Cardiac muscle cell (in vitro differentiated cells and primary cell): ENCODE data around the gene LPP. TPM values are rescaled to one million over a fixed set of nuclear protein-coding genes. Genes with fewer than 3 reads are reported as not detected.

ENCODE experiments used
- DNase-seq, 2 donors: peaks; one replicate each; pipeline versions ENCODE4 v3.0.0 to v3.0.0-alpha.2; 2010 to 2017; ENCODE audit warnings: low read depth in 1 of 2, low spot score in 1 of 2
- H3K27ac ChIP-seq: fragments of 200-600 bp; sonication (generic); 2 replicates; pipeline ENCODE4 v1.5.1; 2016
- H3K27me3 ChIP-seq: fragments of 200-600 bp; sonication (generic); 2 replicates; pipeline ENCODE4 v1.6.0; 2016; ENCODE audit warnings: control low read depth
- H3K36me3 ChIP-seq: fragments of 200-600 bp; sonication (generic); 2 replicates; pipeline ENCODE4 v1.5.1; 2016; ENCODE audit warnings: control low read depth
- H3K4me1 ChIP-seq: fragments of 200-600 bp; sonication (generic); 2 replicates; pipeline ENCODE4 v1.8.1; 2017; ENCODE audit warnings: low read depth, mild to moderate bottlenecking, mixed run types
- H3K4me3 ChIP-seq: fragments of 200-600 bp; sonication (generic); 2 replicates; pipeline ENCODE4 v1.5.1; 2016; ENCODE audit warnings: mild to moderate bottlenecking
- H3K9me3 ChIP-seq: fragments of 200-600 bp; sonication (generic); 2 replicates; pipeline ENCODE4 v1.5.1; 2017; ENCODE audit warnings: low read depth, mild to moderate bottlenecking, control low read depth
- polyA plus RNA-seq: library from polyadenylated mRNA; unstranded; fragments of >200 nt; fragmentation: Nextera tagmentation; extraction: Ambion mirVana; gene quantifications from 2 replicates; pipeline ENCODE4 v1.2.1, GENCODE V29; 2016
- total RNA-seq: library from RNA; depleted of rRNA; stranded (reverse); fragments of >200 nt; gene quantifications from 2 replicates; pipeline ENCODE4 v1.2.3, GENCODE V29; 2016
- TF ChIP-seq, protein P1 (sequence below): IDR thresholded peaks from 2 replicates; pipeline ENCODE4 v1.5.1; 2012; ENCODE audit warnings: low read depth, mild to moderate bottlenecking, low read length

Gene LPP
- total and polyA plus RNA-seq, 2 experiments from 2014 or later: 21.4 to 45.2 TPM

DNA sequence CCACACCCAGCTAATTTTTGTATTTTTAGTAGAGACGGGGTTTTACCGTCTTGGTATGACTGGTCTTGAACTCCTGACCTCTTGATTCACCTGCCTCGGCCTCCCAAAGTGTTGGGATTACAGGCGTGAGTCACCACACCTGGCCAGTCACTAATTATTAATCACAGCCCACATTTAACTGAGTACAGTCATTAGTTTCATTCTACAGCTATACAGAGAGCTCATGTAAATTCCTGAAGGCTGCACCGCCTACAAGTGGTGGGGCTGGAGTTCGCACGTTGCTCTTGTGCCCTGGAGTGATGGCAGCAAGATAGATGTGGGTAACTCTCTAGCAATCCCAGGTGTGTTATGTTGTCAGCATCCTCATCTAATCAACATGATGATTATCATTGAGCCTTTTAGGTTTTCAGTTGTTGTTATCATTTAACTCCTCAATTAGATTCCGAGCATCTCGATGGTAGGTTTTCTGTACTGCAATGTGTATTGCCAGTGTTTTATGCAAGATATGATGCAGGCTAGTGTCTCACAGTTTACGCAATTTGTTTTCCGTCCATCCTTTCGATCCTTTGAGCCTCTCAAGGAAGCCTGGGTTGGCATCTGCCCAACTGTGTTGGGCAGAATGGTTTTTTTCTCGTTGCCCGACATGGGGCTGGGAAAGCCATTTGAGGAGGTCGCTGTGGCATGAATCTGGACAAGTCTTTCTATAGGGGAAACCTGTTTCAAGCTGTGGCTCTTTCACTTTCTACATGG lies 216.3 kb downstream of the LPP start:
- Histone ChIP-seq H3K9me3 (no peaks in the 10 kb centered on the region), H3K4me3 (no peak overlapping the region), H3K27me3 (no peaks in the 10 kb centered on the region), H3K27ac (no peak overlapping the region), H3K36me3 (no peaks in the 10 kb centered on the region), H3K4me1 (no peaks in the 10 kb centered on the region)
- TF ChIP-seq, protein P1, sequence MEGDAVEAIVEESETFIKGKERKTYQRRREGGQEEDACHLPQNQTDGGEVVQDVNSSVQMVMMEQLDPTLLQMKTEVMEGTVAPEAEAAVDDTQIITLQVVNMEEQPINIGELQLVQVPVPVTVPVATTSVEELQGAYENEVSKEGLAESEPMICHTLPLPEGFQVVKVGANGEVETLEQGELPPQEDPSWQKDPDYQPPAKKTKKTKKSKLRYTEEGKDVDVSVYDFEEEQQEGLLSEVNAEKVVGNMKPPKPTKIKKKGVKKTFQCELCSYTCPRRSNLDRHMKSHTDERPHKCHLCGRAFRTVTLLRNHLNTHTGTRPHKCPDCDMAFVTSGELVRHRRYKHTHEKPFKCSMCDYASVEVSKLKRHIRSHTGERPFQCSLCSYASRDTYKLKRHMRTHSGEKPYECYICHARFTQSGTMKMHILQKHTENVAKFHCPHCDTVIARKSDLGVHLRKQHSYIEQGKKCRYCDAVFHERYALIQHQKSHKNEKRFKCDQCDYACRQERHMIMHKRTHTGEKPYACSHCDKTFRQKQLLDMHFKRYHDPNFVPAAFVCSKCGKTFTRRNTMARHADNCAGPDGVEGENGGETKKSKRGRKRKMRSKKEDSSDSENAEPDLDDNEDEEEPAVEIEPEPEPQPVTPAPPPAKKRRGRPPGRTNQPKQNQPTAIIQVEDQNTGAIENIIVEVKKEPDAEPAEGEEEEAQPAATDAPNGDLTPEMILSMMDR: no peak
- DNase-seq: peak in 1 of 2 donors; percentile 36

DNA sequence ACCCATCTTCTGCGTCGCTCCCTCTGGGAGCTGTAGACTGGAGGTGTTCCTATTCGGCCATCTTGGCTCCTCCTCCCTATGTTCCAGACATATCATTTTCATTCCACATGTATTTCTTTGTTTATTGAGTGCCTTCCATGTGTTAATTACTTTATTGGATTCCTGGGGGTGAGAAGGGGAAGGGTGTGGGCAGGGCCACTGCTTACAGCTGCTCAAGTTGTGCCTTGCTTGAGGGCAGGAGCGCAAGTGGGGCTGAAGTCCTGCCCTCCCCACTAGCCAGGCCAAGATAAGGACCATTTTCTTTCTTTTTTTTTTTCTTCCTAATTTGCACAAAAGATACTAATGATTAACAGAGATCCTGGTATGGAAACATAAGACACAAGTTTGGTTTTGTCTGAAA lies 224.8 kb downstream of the LPP start:
- DNase-seq: no peak
- TF ChIP-seq, protein P1: no peak
- no peak overlapping the region for H3K27ac ChIP-seq
- no peaks in the 10 kb centered on the region for H3K9me3 ChIP-seq
- no peaks in the 10 kb centered on the region for H3K36me3 ChIP-seq
- no peaks in the 10 kb centered on the region for H3K27me3 ChIP-seq
- no peak overlapping the region for H3K4me3 ChIP-seq
- no peaks in the 10 kb centered on the region for H3K4me1 ChIP-seq

DNA sequence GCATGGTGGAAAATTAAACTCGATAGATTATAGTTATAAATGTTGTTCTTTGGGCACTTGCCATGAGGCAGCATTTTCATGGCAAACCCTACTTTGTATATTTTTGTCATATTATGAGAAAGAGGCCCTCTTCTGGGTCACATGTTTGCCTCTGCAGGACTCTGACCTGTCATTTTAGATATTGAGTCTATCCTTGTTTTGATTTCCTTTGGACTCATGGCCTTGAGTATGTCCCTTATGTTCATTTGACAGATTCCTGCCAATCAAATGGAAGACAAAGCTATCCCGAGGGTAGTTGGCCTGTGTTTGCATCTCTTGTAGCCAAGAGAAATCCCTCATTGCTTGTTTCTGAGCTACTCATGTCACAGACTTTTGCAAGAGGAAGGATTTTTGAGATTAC lies 226.3 kb downstream of the LPP start:
- Histone ChIP-seq H3K27me3 (no peaks in the 10 kb centered on the region), H3K27ac (no peak overlapping the region), H3K4me3 (no peak overlapping the region), H3K36me3 (no peaks in the 10 kb centered on the region), H3K4me1 (no peaks in the 10 kb centered on the region), H3K9me3 (no peaks in the 10 kb centered on the region)
- no peak for DNase-seq
- TF ChIP-seq, protein P1: no peak

DNA sequence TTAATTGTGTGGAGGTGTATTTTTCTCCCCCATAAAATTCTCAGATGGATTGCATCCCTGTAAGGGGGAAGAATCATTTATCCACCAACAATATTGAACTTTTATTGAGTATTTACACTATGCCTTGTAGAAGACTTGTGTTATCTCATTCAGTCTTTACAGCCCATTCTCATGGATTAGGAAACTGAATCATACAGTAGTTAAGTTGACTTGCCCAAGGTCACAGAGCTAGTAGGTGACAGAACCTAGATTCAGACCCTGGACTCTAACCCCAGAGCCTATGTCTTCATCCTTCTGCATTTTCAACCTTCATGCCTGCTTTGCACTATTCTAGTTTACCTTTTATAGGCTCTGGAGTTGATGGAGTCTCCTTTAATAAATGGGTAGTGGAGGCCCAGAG lies 226.8 kb downstream of the LPP start:
- Histone ChIP-seq H3K4me1 (no peaks in the 10 kb centered on the region), H3K4me3 (no peak overlapping the region), H3K9me3 (no peaks in the 10 kb centered on the region), H3K36me3 (no peaks in the 10 kb centered on the region), H3K27ac (no peak overlapping the region), H3K27me3 (no peaks in the 10 kb centered on the region)
- TF ChIP-seq, protein P1: no peak
- no peak for DNase-seq

DNA sequence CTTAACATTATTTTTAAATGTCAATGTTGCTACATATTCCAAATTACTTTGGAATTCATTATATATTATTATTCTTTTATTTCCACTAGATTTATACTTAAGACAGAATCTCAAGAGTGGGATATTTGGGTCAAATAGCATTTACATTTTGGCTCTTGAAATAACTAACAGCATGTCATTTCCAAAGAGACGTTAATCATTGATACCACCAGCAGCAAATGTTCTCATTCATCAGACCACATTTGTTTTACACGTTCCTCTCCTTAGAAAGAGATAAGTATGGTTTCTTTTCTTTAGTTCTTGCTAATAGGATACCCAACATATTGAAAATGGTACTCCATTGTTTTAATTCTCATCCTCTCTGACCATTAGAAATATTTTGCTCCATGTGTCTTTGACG lies 229.8 kb downstream of the LPP start:
- H3K4me3 ChIP-seq: no peak overlapping the region
- TF ChIP-seq, protein P1: no peak

More for the DNA sequence above, 229.8 kb downstream of the LPP start:
- Histone ChIP-seq H3K36me3 (no peaks in the 10 kb centered on the region), H3K27me3 (no peaks in the 10 kb centered on the region), H3K4me1 (no peaks in the 10 kb centered on the region), H3K9me3 (no peaks in the 10 kb centered on the region), H3K27ac (no peak overlapping the region)
- DNase-seq: no peak
